A549 (cell line): ENCODE results near the gene CCDC170. TPM values are rescaled to one million over a fixed set of nuclear protein-coding genes. Genes with fewer than 3 reads are reported as not detected.
A peak's percentile ranks its signal among the peaks of the same experiment; 100 is the strongest.

Experiments
- ATAC-seq, 2 experiments: fragments of 200-7000 bp in 1 of 2; fragments of >200 bp in 1 of 2; cut with Nextera tagmentation in 1 of 2; cut with Tn5 transposase in 1 of 2; 3 replicates each; pipeline versions ENCODE4 v1.8.0 to v1.9.1; 2018 to 2020; ENCODE audit warnings: mild to moderate bottlenecking in 1 of 2, moderate library complexity in 1 of 2
- CTCF ChIA-PET: fragments of 300-600 bp; sonication (Branson Sonifier 250); formaldehyde crosslinking; extraction: SDS; loops from one replicate; lab custom pipeline; 2021; ENCODE audit warnings: antibody characterized with exemption, inconsistent platforms; lab: Yijun Ruan, JAX
- POLR2A ChIA-PET: fragments of 350-600 bp; formaldehyde crosslinking; extraction: SDS; loops from one replicate; lab custom pipeline; 2021; ENCODE audit warnings: antibody characterized with exemption, inconsistent platforms; lab: Yijun Ruan, JAX
- DNase-seq, 2 experiments: peaks; one replicate each; pipeline versions ENCODE4 v3.0.0 to v3.0.0-alpha.2; 2011 to 2016; ENCODE audit warnings: low read depth in 1 of 2, low spot score in 1 of 2
- FAIRE-seq: peaks from 2 replicates; lab custom pipeline; 2011; peaks lifted over from hg19 to GRCh38; lab: Jason Lieb, UNC
- H3K27ac ChIP-seq, 2 experiments: fragments of >200 bp; sonication (Bioruptor Twin); formaldehyde crosslinking; 3 replicates each; pipeline ENCODE4 v1.5.1; 2016 to 2017
- H3K4me1 ChIP-seq: fragments of >200 bp; sonication (Bioruptor Twin); formaldehyde crosslinking; 3 replicates; pipeline ENCODE4 v1.6.1; 2016
- H3K4me2 ChIP-seq: fragments of >200 bp; sonication (Bioruptor Twin); formaldehyde crosslinking; 3 replicates; pipeline ENCODE4 v1.6.1; 2016
- H3K4me3 ChIP-seq: fragments of >200 bp; sonication (Bioruptor Twin); formaldehyde crosslinking; 3 replicates; pipeline ENCODE4 v1.5.1; 2016
- H3K9me3 ChIP-seq: fragments of >200 bp; sonication (Bioruptor Twin); formaldehyde crosslinking; 3 replicates; pipeline ENCODE4 v1.6.1; 2016
- CEBPB ChIP-seq, 2 experiments: fragments of >200 bp in 1 of 2; sonication (Bioruptor Twin) in 1 of 2; formaldehyde crosslinking in 1 of 2; IDR thresholded peaks; 2 replicates each; pipeline ENCODE4 v1.6.1; 2012 to 2016
- EP300 ChIP-seq, 2 experiments: fragments of >200 bp; sonication (Bioruptor Twin); formaldehyde crosslinking; IDR thresholded peaks; 2 replicates in 1 of 2; 3 replicates in 1 of 2; pipeline ENCODE4 v1.6.1; 2016 to 2017
- HOXB5 ChIP-seq: fragments of 250-450 bp; sonication (Bioruptor Pico); IDR thresholded peaks from 2 replicates; pipeline ENCODE4 v1.5.0; 2020; ENCODE audit warnings: mild to moderate bottlenecking, moderate library complexity
- KDM1A ChIP-seq: fragments of 200-600 bp; sonication (generic); IDR thresholded peaks from 2 replicates; pipeline ENCODE4 v1.6.1; 2016; ENCODE audit warnings: low read depth, mild to moderate bottlenecking
- MAFK ChIP-seq: fragments of 450-650 bp; IDR thresholded peaks from 2 replicates; pipeline ENCODE4 v1.6.1; 2014; ENCODE audit not compliant: partially characterized antibody
- MAZ ChIP-seq: fragments of 150-350 bp; IDR thresholded peaks from 2 replicates; pipeline ENCODE4 v1.6.1; 2014; ENCODE audit warnings: antibody characterized with exemption, low read depth, low read length, borderline replicate concordance
- MYC ChIP-seq: IDR thresholded peaks from 2 replicates; pipeline ENCODE4 v1.6.1; 2012; ENCODE audit warnings: mild to moderate bottlenecking, inconsistent platforms, low read length, improper control_type of control experiment, borderline replicate concordance
- PHF8 ChIP-seq: fragments of 200-600 bp; sonication (generic); IDR thresholded peaks from 2 replicates; pipeline ENCODE4 v1.6.1; 2016; ENCODE audit warnings: low read depth, mild to moderate bottlenecking, antibody characterized with exemption, moderate library complexity, borderline replicate concordance
- POLR2A ChIP-seq: IDR thresholded peaks from 2 replicates; pipeline ENCODE4 v1.6.1; 2012; ENCODE audit warnings: mild to moderate bottlenecking, low read length
- TP53 ChIP-seq: fragments of 250-450 bp; sonication (Bioruptor Pico); IDR thresholded peaks from 2 replicates; pipeline ENCODE4 v1.5.0; 2021; ENCODE audit warnings: mild to moderate bottlenecking, moderate library complexity
- ZC3H11A ChIP-seq: fragments of 450-650 bp; IDR thresholded peaks from 2 replicates; pipeline ENCODE4 v1.6.1; 2014; ENCODE audit warnings: antibody characterized with exemption, mild to moderate bottlenecking
- ZFP36 ChIP-seq: fragments of 450-650 bp; IDR thresholded peaks from 2 replicates; pipeline ENCODE4 v1.6.1; 2014; ENCODE audit warnings: borderline replicate concordance; ENCODE audit not compliant: partially characterized antibody
- WGBS: methylation state at CpG from one replicate; pipeline ENCODE4 v1.1.6; 2017; ENCODE audit errors: missing lambda C conversion rate; 5-methylcytosine and 5-hydroxymethylcytosine counted together
- polyA plus RNA-seq, 4 experiments: library from polyadenylated mRNA; depleted of rRNA in 3 of 4; stranded (reverse); fragments of >200 nt; fragmentation: RNase III in 1 of 4; extraction: RNeasy Plus Mini Kit Qiagen cat#74134 plus additional on column Dnase treatment in 1 of 4; gene quantifications; 2 replicates in 3 of 4; 3 replicates in 1 of 4; pipeline ENCODE4 v1.2.3, GENCODE V29; 2011 to 2017
- TF ChIP-seq, protein P1 (sequence below): fragments of 450-650 bp; IDR thresholded peaks from 2 replicates; pipeline ENCODE4 v1.6.1; 2014; ENCODE audit warnings: antibody characterized with exemption
- TF ChIP-seq, protein P2 (sequence below): fragments of >200 bp; sonication (Bioruptor Twin); formaldehyde crosslinking; IDR thresholded peaks from 3 replicates; pipeline ENCODE4 v1.6.1; 2016
- TF ChIP-seq, protein P3 (sequence below): IDR thresholded peaks from 2 replicates; pipeline ENCODE4 v1.6.1; 2012
- TF ChIP-seq, protein P4 (sequence below): fragments of 250-450 bp; sonication (Bioruptor Pico); IDR thresholded peaks from 2 replicates; pipeline ENCODE4 v1.5.0; 2020; ENCODE audit warnings: low read depth, mild to moderate bottlenecking, moderate library complexity
- TF ChIP-seq, protein P5 (sequence below): fragments of 150-350 bp; IDR thresholded peaks from 2 replicates; pipeline ENCODE4 v1.6.1; 2014; ENCODE audit warnings: low read depth, mild to moderate bottlenecking, low read length
- TF ChIP-seq, protein P6 (sequence below): fragments of >200 bp; sonication (Bioruptor Twin); formaldehyde crosslinking; IDR thresholded peaks from 2 replicates; pipeline ENCODE4 v1.6.1; 2016
- TF ChIP-seq, protein P7 (sequence below): fragments of >200 bp; sonication (Bioruptor Twin); formaldehyde crosslinking; IDR thresholded peaks from 3 replicates; pipeline ENCODE4 v1.5.1; 2016

The CCDC170 gene
- polyA plus RNA-seq, 2 of the 4 experiments (the other 2 are of a cell fraction) = 0.09 to 0.61 TPM

DNA sequence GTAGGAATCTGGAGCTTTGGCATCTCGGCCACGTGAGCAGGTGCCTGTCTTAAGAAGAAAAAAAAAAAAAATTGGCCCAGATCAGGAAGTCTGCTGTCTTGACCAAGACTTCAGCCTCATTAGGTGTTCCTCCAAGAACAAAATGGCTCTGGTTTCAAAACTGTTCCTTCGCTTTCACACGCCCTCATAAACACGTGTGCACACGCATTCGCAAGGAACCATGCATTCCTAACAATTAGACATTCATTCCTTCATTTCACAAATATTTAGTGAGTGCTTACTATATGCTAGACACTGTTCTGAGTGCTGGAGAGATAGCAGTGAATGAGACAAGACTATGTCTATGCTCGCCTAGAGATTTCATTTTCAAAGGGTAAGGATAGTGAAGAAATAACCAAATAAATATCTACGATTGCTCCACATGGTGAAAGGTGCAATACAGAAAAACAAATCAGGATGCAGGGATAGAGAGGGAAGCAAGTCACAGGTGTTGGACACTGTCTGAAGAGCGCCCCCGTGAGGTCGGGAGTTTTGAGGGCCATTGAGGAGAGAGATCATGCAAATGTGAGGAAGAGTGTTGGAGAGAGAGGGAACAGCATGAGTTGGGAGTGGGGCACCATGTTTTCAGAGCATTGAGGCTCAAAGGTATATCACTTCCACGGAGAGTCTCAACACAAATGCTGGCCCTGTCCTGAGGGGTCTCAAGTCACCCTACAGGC is 53.3 kb downstream of the CCDC170 start:
- FAIRE-seq = no peak
- WGBS = 51% methylated on average over 13 of the region's 13 CpGs
- CTCF ChIA-PET = no interaction called here

DNA sequence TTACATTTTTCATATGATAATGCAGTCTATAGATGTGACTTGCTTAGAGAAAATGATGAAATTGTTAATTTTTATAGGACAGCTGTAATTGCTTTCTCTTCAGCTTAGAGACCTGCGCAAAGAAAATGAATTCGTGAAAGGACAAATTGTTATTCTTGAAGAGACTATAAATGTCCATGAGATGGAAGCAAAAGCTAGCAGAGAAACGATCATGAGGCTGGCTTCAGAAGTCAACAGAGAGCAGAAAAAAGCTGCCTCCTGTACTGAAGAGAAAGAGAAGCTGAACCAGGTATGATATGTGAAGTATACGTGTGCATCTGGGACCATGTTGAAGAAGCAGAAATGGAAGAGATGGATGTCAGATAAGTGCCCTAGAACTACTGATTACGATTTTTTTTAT is 54.4 kb downstream of the CCDC170 start:
- ATAC-seq = no peak
- Histone ChIP-seq H3K4me1 (no peaks in the 10 kb centered on the region), H3K4me3 (no peak overlapping the region), H3K9me3 (no peaks in the 10 kb centered on the region)
- no peak for DNase-seq
- TF ChIP-seq, protein P1, sequence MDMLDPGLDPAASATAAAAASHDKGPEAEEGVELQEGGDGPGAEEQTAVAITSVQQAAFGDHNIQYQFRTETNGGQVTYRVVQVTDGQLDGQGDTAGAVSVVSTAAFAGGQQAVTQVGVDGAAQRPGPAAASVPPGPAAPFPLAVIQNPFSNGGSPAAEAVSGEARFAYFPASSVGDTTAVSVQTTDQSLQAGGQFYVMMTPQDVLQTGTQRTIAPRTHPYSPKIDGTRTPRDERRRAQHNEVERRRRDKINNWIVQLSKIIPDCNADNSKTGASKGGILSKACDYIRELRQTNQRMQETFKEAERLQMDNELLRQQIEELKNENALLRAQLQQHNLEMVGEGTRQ = no peak
- no peak for TF ChIP-seq MYC
- TF ChIP-seq POLR2A = no peak
- TF ChIP-seq ZFP36 = no peak
- TF ChIP-seq, protein P2, sequence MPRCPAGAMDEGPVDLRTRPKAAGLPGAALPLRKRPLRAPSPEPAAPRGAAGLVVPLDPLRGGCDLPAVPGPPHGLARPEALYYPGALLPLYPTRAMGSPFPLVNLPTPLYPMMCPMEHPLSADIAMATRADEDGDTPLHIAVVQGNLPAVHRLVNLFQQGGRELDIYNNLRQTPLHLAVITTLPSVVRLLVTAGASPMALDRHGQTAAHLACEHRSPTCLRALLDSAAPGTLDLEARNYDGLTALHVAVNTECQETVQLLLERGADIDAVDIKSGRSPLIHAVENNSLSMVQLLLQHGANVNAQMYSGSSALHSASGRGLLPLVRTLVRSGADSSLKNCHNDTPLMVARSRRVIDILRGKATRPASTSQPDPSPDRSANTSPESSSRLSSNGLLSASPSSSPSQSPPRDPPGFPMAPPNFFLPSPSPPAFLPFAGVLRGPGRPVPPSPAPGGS = no peak
- no peak for TF ChIP-seq ZC3H11A
- no peak for TF ChIP-seq EP300 (IDR thresholded peaks at IDR 0.05)
- TF ChIP-seq, protein P3, sequence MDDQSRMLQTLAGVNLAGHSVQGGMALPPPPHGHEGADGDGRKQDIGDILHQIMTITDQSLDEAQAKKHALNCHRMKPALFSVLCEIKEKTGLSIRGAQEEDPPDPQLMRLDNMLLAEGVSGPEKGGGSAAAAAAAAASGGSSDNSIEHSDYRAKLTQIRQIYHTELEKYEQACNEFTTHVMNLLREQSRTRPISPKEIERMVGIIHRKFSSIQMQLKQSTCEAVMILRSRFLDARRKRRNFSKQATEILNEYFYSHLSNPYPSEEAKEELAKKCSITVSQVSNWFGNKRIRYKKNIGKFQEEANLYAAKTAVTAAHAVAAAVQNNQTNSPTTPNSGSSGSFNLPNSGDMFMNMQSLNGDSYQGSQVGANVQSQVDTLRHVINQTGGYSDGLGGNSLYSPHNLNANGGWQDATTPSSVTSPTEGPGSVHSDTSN = no peak
- no peak for TF ChIP-seq TP53 (CRISPR knock-in tag)
- TF ChIP-seq MAFK = no peak
- no peak for TF ChIP-seq CEBPB (IDR thresholded peaks at IDR 0.05)
- TF ChIP-seq KDM1A = no peak
- TF ChIP-seq, protein P4, sequence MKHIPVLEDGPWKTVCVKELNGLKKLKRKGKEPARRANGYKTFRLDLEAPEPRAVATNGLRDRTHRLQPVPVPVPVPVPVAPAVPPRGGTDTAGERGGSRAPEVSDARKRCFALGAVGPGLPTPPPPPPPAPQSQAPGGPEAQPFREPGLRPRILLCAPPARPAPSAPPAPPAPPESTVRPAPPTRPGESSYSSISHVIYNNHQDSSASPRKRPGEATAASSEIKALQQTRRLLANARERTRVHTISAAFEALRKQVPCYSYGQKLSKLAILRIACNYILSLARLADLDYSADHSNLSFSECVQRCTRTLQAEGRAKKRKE (CRISPR knock-in tag) = no peak
- no peak for TF ChIP-seq HOXB5 (CRISPR knock-in tag)
- no peak for TF ChIP-seq MAZ
- no peak for TF ChIP-seq PHF8
- TF ChIP-seq, protein P5, sequence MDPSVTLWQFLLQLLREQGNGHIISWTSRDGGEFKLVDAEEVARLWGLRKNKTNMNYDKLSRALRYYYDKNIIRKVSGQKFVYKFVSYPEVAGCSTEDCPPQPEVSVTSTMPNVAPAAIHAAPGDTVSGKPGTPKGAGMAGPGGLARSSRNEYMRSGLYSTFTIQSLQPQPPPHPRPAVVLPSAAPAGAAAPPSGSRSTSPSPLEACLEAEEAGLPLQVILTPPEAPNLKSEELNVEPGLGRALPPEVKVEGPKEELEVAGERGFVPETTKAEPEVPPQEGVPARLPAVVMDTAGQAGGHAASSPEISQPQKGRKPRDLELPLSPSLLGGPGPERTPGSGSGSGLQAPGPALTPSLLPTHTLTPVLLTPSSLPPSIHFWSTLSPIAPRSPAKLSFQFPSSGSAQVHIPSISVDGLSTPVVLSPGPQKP = no peak
- TF ChIP-seq, protein P6, sequence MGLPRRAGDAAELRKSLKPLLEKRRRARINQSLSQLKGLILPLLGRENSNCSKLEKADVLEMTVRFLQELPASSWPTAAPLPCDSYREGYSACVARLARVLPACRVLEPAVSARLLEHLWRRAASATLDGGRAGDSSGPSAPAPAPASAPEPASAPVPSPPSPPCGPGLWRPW = no peak
- TF ChIP-seq, all 56 proteins: peak for 0
- H3K27ac ChIP-seq = no peak overlapping the region
- whole genome bisulfite sequencing = 35% methylated on average over 5 of the region's 5 CpGs
- POLR2A ChIA-PET = no interaction called here
- CTCF ChIA-PET = no interaction called here
- no peak overlapping the region for H3K4me2 ChIP-seq
- no peak for FAIRE-seq

More for the DNA sequence above, 53.3 kb downstream of the CCDC170 start:
- POLR2A ChIA-PET = no interaction called here
- no peak for TF ChIP-seq MAZ
- TF ChIP-seq, protein P7, sequence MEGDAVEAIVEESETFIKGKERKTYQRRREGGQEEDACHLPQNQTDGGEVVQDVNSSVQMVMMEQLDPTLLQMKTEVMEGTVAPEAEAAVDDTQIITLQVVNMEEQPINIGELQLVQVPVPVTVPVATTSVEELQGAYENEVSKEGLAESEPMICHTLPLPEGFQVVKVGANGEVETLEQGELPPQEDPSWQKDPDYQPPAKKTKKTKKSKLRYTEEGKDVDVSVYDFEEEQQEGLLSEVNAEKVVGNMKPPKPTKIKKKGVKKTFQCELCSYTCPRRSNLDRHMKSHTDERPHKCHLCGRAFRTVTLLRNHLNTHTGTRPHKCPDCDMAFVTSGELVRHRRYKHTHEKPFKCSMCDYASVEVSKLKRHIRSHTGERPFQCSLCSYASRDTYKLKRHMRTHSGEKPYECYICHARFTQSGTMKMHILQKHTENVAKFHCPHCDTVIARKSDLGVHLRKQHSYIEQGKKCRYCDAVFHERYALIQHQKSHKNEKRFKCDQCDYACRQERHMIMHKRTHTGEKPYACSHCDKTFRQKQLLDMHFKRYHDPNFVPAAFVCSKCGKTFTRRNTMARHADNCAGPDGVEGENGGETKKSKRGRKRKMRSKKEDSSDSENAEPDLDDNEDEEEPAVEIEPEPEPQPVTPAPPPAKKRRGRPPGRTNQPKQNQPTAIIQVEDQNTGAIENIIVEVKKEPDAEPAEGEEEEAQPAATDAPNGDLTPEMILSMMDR = peak; percentile 9; the same call in 1 of the 3 replicates
- Histone ChIP-seq H3K4me2 (no peak overlapping the region), H3K27ac (no peak overlapping the region), H3K9me3 (no peaks in the 10 kb centered on the region), H3K4me3 (no peak overlapping the region), H3K4me1 (no peaks in the 10 kb centered on the region)
- ATAC-seq = no peak
- DNase-seq = peak in 1 of 2 experiments; percentile 8
